Ishikawa (cell line): Measurements from ENCODE around the gene DCAF7.

Source experiments
- CREB1 ChIP-seq: IDR thresholded peaks from 2 replicates; pipeline ENCODE4 v1.6.1; 2012; ENCODE audit warnings: low read depth
- MAX ChIP-seq: IDR thresholded peaks from 2 replicates; pipeline ENCODE4 v1.6.1; 2012
- TEAD4 ChIP-seq: IDR thresholded peaks from 2 replicates; pipeline ENCODE4 v1.6.1; 2012
- YY1 ChIP-seq: IDR thresholded peaks from 2 replicates; pipeline ENCODE4 v1.6.1; 2012; ENCODE audit warnings: low read depth

GRCh38 chr17:63573634-63574033, 23.4 kb downstream of the DCAF7 start:
- TF ChIP-seq CREB1 (no peak), MAX (no peak), YY1 (no peak), TEAD4 (no peak)
